ENCODE results near the gene RAB36. TPM values are rescaled to one million over a fixed set of nuclear protein-coding genes. Genes with fewer than 3 reads are reported as not detected.

RAB36 gene
- total and polyA plus RNA-seq, 2 donors (not counting 1 experiment from before 2014, with no cell fraction given): 1.1 to 3.3 TPM

DNA sequence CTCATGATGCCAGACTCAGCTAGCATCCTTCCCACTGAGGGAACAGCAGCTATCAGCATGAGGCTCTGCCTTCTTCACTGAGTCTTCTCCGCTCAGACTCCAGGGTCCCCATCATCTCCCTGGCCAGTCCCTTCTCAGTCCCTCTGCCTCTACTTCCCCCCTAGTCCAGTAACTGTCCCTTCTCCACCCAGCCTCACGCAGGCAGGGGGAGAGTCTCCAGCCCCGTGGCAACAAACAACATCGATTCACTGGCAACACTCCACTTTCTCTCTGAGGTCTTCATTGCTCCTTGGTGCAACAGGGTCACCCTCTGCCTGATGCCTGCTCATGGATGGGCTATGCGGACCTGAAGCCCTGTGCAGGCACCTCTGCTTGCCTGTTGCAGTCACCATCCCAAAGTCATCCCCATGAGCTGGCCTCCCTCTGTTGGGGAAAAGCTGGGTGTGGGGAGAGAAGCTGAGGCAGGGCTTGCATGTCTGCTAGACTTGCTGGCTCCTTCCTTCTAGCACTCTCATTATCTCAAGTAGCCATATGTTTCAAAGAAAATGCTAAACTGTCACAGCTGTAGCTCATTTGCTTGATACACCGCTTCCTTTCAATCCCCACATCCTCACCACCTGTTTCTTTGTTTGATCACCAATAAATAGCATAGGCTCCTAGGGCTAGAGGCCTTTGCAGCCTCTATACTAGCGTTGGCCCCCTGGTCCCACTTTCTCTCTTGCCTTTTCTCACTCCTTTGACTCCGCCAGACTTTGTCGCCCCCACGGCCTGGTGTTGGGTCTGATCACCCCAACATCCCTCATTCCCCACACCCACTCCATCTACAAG is 30.8 kb downstream of the RAB36 start:
- Histone ChIP-seq H2AFZ (ENCODE audit: insufficient read depth, low read depth, low read length, poor library complexity, severe bottlenecking) (no peak overlapping the region), H3K27ac (ENCODE audit: low read length in 2 of 2) (no peak overlapping the region), H3K9me3 (ENCODE audit: control extremely low read depth in 1 of 3, control insufficient read depth in 2 of 3, insufficient read depth in 1 of 3, low read length in 2 of 3) (peaks cover 0 to 18% (median 10%) of the 10 kb centered on the region in 3 donors), H3K4me2 (replicated peaks; ENCODE audit: low read depth, low read length, poor library complexity, severe bottlenecking) (no peak overlapping the region), H3K4me1 (ENCODE audit: control insufficient read depth in 2 of 2, insufficient read depth in 2 of 2, low read length in 2 of 2) (peaks cover 17 to 33% of the 10 kb centered on the region in 2 donors), H3K27me3 (replicated peaks in 1 of 4; ENCODE audit: control extremely low read depth in 1 of 4, control insufficient read depth in 3 of 4, insufficient read depth in 4 of 4, low read length in 3 of 4) (no peaks in the 10 kb centered on the region), H4K20me1 (ENCODE audit: control insufficient read depth, insufficient read depth, low read length, poor library complexity, severe bottlenecking) (no peaks in the 10 kb centered on the region), H3K4me3 (ENCODE audit: control extremely low read depth in 1 of 5, extremely low read depth in 1 of 5, insufficient read depth in 1 of 5, low read depth in 2 of 5, low read length in 4 of 5) (no peak overlapping the region), H3K36me3 (replicated peaks in 1 of 2; ENCODE audit: control extremely low read depth in 1 of 2, control insufficient read depth in 1 of 2, extremely low read depth in 1 of 2, insufficient read depth in 2 of 2, low read length in 1 of 2) (no peaks in the 10 kb centered on the region), H3K9ac (ENCODE audit: low read length) (no peak overlapping the region), H3K79me2 (ENCODE audit: control insufficient read depth, insufficient read depth, low read length) (peaks cover 3% of the 10 kb centered on the region)
- TF ChIP-seq CTCF (IDR thresholded peaks at IDR 0.05) (no peak), EZH2 (IDR thresholded peaks at IDR 0.05; ENCODE audit: borderline replicate concordance, insufficient read depth, low read depth, low read length, poor library complexity, severe bottlenecking) (no peak)
- 87% methylated on average over 10 of the region's 10 CpGs for WGBS (ENCODE audit: insufficient coverage)
- POLR2A ChIA-PET: interaction anchor here (0.6 kb wide), 1 partner anchor 37 kb away, joined by 4 read pairs; no protein-coding TSS in a partner anchor
- intact Hi-C loops (cut with micrococcal nuclease): loop anchor here (5.0 kb wide), 1 partner anchor 211 kb away; no protein-coding TSS in a partner anchor
- ATAC-seq (ENCODE audit: low read depth) (no peak), DNase-seq (no peak)
- Mint-ChIP-seq H3K4me1 (peaks cover 28% of the 10 kb centered on the region), H3K4me3 (no peak overlapping the region), H3K27ac (peak overlapping the region; percentile 48), H3K27me3 (no peaks in the 10 kb centered on the region), H3K9me3 (ENCODE audit: insufficient read depth) (no peaks in the 10 kb centered on the region)
- CTCF ChIA-PET: interaction anchor here (1.4 to 16.5 kb wide), 13 partner anchors 32 to 218 kb away, joined by 3 to 494 read pairs (median 15); no protein-coding TSS in a partner anchor

DNA sequence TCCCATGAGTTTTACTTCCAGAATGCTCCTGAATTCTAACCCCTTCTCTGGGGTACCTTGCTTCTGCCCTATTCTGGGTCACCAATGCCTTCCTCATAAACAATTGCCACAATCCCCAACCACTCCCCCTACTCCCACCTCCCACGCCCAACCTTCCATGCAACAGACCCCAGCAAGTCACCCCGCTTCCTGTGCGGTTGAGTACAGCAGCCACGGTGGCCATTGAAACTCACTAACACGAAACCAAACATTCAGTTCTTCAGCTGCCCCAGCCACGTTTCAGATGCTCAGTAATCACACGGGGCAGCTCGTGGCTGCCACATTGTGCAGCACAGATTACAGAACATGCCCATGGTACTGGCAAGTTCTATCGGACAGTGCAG is 31.4 kb downstream of the RAB36 start:
- peaks cover 0 to 18% (median 10%) of the 10 kb centered on the region in 3 donors for H3K9me3 ChIP-seq (ENCODE audit: control extremely low read depth in 1 of 3, control insufficient read depth in 2 of 3, insufficient read depth in 1 of 3, low read length in 2 of 3)
- peaks cover 21 to 38% of the 10 kb centered on the region in 2 donors for H3K4me1 ChIP-seq (ENCODE audit: control insufficient read depth in 2 of 2, insufficient read depth in 2 of 2, low read length in 2 of 2)
- H3K4me1 Mint-ChIP-seq: peaks cover 28% of the 10 kb centered on the region
- POLR2A ChIA-PET: no interaction called here
- no peaks in the 10 kb centered on the region for H3K9me3 Mint-ChIP-seq (ENCODE audit: insufficient read depth)
- ATAC-seq (ENCODE audit: low read depth) (no peak), DNase-seq (no peak)
- H3K27me3 Mint-ChIP-seq: no peaks in the 10 kb centered on the region
- no peak overlapping the region for H3K4me3 Mint-ChIP-seq
- H3K9ac ChIP-seq (ENCODE audit: low read length): no peak overlapping the region
- peaks cover 7% of the 10 kb centered on the region for H3K79me2 ChIP-seq (ENCODE audit: control insufficient read depth, insufficient read depth, low read length)
- no peak overlapping the region for H3K4me3 ChIP-seq (ENCODE audit: control extremely low read depth in 1 of 5, extremely low read depth in 1 of 5, insufficient read depth in 1 of 5, low read depth in 2 of 5, low read length in 4 of 5)
- H3K27ac ChIP-seq (ENCODE audit: low read length in 2 of 2): no peak overlapping the region
- no peak overlapping the region for H3K27ac Mint-ChIP-seq
- no peak for TF ChIP-seq CTCF (IDR thresholded peaks at IDR 0.05)
- no peak for TF ChIP-seq EZH2 (IDR thresholded peaks at IDR 0.05; ENCODE audit: borderline replicate concordance, insufficient read depth, low read depth, low read length, poor library complexity, severe bottlenecking)
- peaks cover 4% of the 10 kb centered on the region for H4K20me1 ChIP-seq (ENCODE audit: control insufficient read depth, insufficient read depth, low read length, poor library complexity, severe bottlenecking)
- CTCF ChIA-PET: interaction anchor here (0.8 to 16.5 kb wide), 15 partner anchors 10 to 219 kb away, joined by 3 to 494 read pairs (median 7); no protein-coding TSS in a partner anchor
- intact Hi-C loops (cut with micrococcal nuclease): loop anchor here (5.0 kb wide), 1 partner anchor 211 kb away; no protein-coding TSS in a partner anchor
- H3K4me2 ChIP-seq (replicated peaks; ENCODE audit: low read depth, low read length, poor library complexity, severe bottlenecking): no peak overlapping the region
- peaks cover 0 to 4% (median under 1%) of the 10 kb centered on the region in 4 experiments for H3K27me3 ChIP-seq (replicated peaks in 1 of 4; ENCODE audit: control extremely low read depth in 1 of 4, control insufficient read depth in 3 of 4, insufficient read depth in 4 of 4, low read length in 3 of 4)
- WGBS (ENCODE audit: insufficient coverage): 83% methylated on average over 9 of the region's 9 CpGs
- H3K36me3 ChIP-seq (replicated peaks in 1 of 2; ENCODE audit: control extremely low read depth in 1 of 2, control insufficient read depth in 1 of 2, extremely low read depth in 1 of 2, insufficient read depth in 2 of 2, low read length in 1 of 2): no peaks in the 10 kb centered on the region
- no peak overlapping the region for H2AFZ ChIP-seq (ENCODE audit: insufficient read depth, low read depth, low read length, poor library complexity, severe bottlenecking)

All from B cell (primary cell).